ENCODE results near the gene CREB5.

CREB5 gene

GRCh38 chr7:28417321-28417940, 5.1 kb downstream of the CREB5 start:
- TF ChIP-seq CTCF (IDR thresholded peaks at IDR 0.05; ENCODE audit: borderline replicate concordance, control extremely low read depth, extremely low read depth, insufficient read depth, missing control alignments), result no peak
- DNase-seq (ENCODE audit: low spot score), result no peak
- in situ Hi-C loops (cut with MboI; ENCODE audit: low sequenced_read_pairs, unreplicated experiment), result no loop called here

GRCh38 chr7:28418311-28418710, 6.0 kb downstream of the CREB5 start:
- in situ Hi-C loops (cut with MboI; ENCODE audit: low sequenced_read_pairs, unreplicated experiment), result no loop called here
- DNase-seq (ENCODE audit: low spot score), result no peak
- no peak for TF ChIP-seq CTCF (IDR thresholded peaks at IDR 0.05; ENCODE audit: borderline replicate concordance, control extremely low read depth, extremely low read depth, insufficient read depth, missing control alignments)

GRCh38 chr7:28418966-28419365, 6.6 kb downstream of the CREB5 start:
- in situ Hi-C loops (cut with MboI; ENCODE audit: low sequenced_read_pairs, unreplicated experiment), result no loop called here
- DNase-seq (ENCODE audit: low spot score), result no peak
- no peak for TF ChIP-seq CTCF (IDR thresholded peaks at IDR 0.05; ENCODE audit: borderline replicate concordance, control extremely low read depth, extremely low read depth, insufficient read depth, missing control alignments)

- no peak for DNase-seq (ENCODE audit: low spot score)
- TF ChIP-seq CTCF (IDR thresholded peaks at IDR 0.05; ENCODE audit: borderline replicate concordance, control extremely low read depth, extremely low read depth, insufficient read depth, missing control alignments), result no peak
- in situ Hi-C loops (cut with MboI; ENCODE audit: low sequenced_read_pairs, unreplicated experiment), result no loop called here
Observed at GRCh38 chr7:28419716-28420115, 7.4 kb downstream of the CREB5 start.

GRCh38 chr7:28423112-28423511, 10.8 kb downstream of the CREB5 start:
- in situ Hi-C loops (cut with MboI; ENCODE audit: low sequenced_read_pairs, unreplicated experiment), result no loop called here
- TF ChIP-seq CTCF (IDR thresholded peaks at IDR 0.05; ENCODE audit: borderline replicate concordance, control extremely low read depth, extremely low read depth, insufficient read depth, missing control alignments), result no peak

GRCh38 chr7:28423918-28424514, 11.7 kb downstream of the CREB5 start:
- in situ Hi-C loops (cut with MboI; ENCODE audit: low sequenced_read_pairs, unreplicated experiment), result no loop called here
- no peak for TF ChIP-seq CTCF (IDR thresholded peaks at IDR 0.05; ENCODE audit: borderline replicate concordance, control extremely low read depth, extremely low read depth, insufficient read depth, missing control alignments)
- no peak for DNase-seq (ENCODE audit: low spot score)

More at GRCh38 chr7:28423112-28423511, 10.8 kb downstream of the CREB5 start:
- no peak for DNase-seq (ENCODE audit: low spot score)
